A673 (cell line): ENCODE results near the gene RNF149.

Experiments
- CTCF ChIP-seq: fragments of 300-800, 200-600 bp; sonication (generic); conservative IDR thresholded peaks from 2 replicates; pipeline ENCODE4 v1.5.1; 2017; ENCODE audit warnings: low read depth, mild to moderate bottlenecking, antibody characterized with exemption, low read length, moderate library complexity, mixed read lengths
- EZH2 ChIP-seq: fragments of 200-600 bp; sonication (generic); IDR thresholded peaks from 2 replicates; pipeline ENCODE4 v1.6.1; 2017; ENCODE audit warnings: borderline replicate concordance, low read depth, mild to moderate bottlenecking, mixed read lengths, antibody characterized with exemption, low read length; ENCODE audit not compliant: poor library complexity, severe bottlenecking

- no peak for TF ChIP-seq CTCF
- TF ChIP-seq EZH2: no peak
Observed at GRCh38 chr2:101262142-101262541, 46.4 kb downstream of the RNF149 start.
